NCI-H1092 treated with DMSO at 0.1 percent for 48 hours (cell line): ENCODE data around the gene TGFA.

Source experiments
- DNase-seq: peaks from one replicate; lab custom pipeline; 2025; lab: John Stamatoyannopoulos, UW

Gene TGFA

GRCh38 chr2:70523996-70524965 lies 29.3 kb downstream of the TGFA start:
- DNase-seq = no peak

DNA sequence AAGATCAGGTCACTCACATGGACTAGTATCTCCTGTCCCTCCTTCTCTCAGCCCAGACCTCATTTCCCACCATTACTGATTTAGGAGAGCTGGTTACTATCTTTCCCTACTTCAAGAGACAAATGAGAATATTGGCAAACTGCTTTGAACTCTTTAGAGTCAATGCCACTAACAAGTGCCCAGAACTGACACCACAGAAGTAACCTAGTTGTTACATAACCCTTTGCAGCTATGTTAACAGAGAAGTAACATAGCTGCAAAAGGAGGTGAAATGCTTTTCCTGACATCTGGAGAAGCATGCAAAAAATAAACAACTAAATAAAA lies 30.0 kb downstream of the TGFA start:
- DNase-seq = no peak

DNA sequence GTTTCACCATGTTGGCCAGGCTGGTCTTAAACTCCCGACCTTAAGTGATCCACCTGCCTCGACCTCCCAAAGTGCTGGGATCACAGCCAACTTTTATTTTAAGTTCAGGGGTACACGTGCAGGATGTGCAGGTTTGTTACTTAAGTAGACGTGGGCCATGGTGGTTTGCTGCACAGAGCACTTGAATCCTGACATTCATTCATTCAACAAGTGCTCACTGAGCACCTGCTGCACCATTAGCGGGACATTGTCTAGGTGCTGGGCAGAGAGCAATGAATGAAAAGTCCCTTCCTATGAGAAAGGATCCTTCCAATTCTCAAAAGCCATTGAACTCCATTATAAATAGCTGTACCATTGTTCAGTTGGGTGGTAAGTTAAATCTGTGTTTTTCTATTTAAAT lies 31.0 kb downstream of the TGFA start:
- no peak for DNase-seq

- no peak for DNase-seq
These were observed 32.8 kb downstream of the TGFA start for GRCh38 chr2:70520825-70521224.

GRCh38 chr2:70519453-70519852 lies 34.2 kb downstream of the TGFA start:
- DNase-seq = no peak

DNA sequence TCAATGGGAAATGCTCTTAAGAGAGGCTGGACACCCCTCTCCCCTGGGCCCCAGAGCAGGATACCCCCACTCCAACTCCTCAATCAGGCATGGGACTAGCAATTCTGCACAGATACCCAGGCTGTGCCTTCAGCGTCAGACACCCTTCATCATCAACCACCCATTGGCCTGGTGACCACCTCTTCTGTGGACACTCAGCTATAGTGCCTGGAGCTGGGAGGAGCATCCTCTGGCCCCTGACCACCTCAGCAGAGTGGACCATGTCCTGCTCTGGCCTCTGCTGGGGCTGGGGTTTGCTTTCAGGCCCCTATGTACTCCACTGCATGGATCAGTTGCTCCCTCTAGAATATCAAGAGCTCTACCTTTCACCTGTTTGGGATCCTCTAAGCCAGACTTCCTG lies 35.1 kb downstream of the TGFA start:
- no peak for DNase-seq

- DNase-seq = no peak
These were observed 35.8 kb downstream of the TGFA start for GRCh38 chr2:70517804-70518203.

- DNase-seq = no peak
These were observed 37.0 kb downstream of the TGFA start for GRCh38 chr2:70516596-70516995.

DNA sequence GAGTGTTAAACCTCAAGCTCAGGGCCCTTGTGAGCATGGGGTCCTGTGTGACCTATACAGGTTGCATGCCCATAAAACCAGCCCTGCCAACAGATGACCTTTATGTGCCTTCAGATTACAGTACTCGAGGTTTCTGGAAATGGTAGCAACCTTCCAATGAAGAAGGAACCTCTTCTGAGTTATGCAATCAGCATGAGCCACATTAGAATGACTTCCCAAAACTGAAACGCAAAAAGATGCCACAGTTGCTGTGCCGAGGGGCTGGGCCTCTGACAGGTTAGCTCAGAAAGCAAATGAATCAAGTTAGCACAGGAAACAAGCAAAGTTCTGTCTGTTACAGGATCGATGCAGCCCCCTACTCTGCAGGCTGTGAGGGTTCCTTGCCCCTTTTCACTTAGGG lies 37.7 kb downstream of the TGFA start:
- DNase-seq = no peak

DNA sequence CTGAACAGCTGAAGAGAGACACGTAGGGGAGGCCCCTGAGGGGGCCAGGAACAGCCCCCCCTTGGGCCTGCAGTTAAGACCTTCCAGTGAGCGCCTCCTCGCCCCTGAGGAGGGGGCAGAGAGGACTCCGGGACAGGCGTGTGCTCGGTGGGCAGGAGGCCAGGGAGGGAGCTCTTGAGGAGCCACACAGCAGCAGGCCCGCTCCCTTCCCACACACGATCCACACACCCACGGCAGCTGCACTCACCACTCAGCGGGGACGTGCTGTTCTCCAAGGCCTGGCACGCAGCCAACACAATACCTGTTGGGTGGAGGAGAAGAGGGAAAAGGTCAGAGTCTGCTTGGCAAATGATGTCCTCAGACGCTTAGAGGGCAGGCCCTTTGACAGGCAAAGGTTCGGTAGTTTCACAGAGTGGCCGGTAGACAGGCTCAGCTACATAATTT lies 39.0 kb downstream of the TGFA start:
- DNase-seq = peak; percentile 50

DNA sequence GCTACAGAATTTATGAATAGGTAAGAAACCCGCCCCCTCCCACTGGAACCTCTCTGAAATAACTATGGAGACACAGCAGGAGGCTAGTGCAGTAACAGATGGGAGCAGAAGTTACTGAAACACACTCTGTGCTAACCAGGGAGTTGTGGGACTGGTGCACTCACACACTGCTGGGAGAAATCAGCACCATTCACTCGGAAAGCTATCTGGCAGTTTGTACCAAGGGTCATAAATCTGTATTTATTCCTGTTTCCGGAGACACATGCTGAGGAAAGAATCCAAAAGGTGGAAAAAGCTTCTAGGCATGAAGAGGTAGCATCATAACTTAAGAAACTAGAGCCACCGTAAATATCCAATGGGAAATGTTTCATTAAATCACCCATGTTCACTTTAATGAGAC lies 39.9 kb downstream of the TGFA start:
- DNase-seq = peak; percentile 2

DNA sequence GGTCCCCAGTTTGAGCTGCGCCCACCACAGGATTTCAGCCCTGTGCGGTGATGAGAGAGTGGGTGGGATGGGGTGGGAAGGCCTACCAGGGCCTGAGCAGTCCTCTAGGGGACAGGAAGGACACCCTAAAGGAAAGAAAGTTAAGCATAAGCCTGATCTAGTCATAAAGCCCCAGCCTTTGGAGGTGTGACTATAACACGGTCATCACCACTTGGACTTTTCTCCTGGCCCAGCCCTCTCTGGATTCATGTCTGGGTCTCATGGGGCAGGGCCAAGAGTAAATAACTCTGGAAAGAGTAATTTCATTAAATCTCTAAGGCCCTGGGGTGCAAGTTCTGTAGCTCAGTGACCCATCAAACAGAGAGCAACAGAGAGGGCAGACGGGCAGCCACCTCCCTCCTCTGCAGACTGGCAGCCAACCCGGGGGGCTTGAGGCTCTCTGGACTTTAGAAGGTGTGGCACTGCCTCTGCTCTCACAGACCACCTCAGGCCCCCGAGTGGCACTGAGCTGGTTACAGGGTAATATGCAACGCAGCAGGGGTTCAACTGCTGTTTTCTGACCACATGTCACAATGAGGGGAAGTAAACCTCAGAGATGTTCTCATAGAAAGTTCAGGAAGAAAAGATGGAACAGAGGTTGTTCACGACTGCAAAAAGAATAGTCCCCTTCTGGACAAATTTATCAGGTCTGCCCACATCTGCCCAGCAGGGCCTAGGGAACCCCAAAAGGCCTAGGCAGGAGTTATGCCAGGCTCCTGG lies 41.5 kb downstream of the TGFA start:
- DNase-seq = no peak

GRCh38 chr2:70510313-70510712 lies 43.3 kb downstream of the TGFA start:
- no peak for DNase-seq

- no peak for DNase-seq
These were observed 44.1 kb downstream of the TGFA start for GRCh38 chr2:70509565-70509964.

- no peak for DNase-seq
These were observed 44.7 kb downstream of the TGFA start for GRCh38 chr2:70508711-70509462.

DNA sequence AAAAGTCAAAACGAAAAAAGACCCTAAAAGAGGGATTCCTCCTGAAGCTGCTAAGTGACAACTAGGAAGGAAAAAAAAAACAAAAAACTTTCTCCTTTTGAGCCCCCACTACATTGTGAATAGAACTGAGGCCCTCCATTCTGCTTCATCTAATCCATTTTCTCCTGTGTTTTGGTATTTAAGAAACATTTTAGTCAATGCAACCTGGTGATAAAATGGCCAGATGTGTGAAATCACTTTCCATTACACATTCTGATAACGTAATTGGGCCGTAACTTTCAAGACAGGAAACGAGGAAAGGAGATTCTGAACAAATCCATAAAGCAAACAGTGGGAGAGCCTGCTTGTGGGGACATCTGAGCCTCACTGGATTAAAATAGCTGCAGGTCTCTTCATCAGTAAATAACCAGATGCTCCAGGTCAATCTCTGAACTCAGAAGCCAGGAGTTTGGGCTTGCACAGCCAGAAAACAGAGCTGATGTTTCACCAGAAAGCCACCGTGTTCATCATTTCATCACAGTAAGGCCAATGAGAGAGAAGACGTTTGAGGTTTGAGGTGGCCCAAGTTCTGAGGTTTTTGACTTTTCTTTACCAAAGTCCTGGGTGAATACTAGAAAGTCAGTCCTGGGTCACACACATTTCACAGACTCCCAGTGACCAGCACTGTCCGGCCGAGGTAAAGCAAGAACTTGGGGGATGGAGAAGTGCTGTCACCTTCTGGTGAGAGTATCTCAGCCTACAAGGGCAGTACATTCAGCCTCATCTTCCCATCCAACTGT lies 47.8 kb downstream of the TGFA start:
- no peak for DNase-seq

DNA sequence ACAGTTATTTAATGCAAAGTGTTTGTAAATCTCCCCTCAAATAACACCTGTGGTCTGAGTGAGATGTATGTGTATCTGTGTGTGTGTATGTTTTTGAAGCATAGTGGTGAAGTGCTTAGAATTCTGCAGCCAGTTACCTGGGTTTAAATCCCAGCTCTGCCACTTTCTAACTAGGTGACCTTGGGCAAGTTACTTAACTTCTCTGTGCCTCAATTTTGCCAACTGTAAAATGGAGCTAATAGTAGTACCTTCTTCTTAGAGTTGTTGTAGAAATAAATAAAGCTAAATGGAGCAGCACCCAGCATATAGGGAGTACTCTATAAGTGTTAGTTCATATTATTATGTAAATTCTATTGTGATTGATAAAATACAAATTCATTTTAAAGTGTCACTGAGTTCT lies 48.9 kb downstream of the TGFA start:
- no peak for DNase-seq

GRCh38 chr2:70503896-70504295 lies 49.7 kb downstream of the TGFA start:
- DNase-seq = no peak

DNA sequence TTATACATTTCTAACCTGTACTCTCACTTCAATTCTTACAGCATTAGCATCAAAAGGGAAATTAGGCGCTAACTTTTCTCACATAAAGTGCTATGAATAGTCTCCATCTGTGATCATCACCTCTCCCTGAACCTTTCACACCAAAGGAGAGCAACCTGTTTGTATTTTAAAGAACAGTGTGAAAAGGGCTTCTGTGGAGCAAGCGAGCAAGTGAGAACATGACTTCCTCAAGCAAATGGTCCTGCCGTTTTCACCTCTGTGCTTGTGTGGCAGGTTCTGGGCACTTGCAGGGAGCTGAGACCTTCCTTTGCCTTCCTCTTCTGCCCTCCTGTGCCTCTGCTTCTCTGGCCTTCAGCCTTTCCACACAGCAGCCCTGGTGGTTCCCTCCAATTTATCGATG lies 51.9 kb downstream of the TGFA start:
- DNase-seq = no peak

DNA sequence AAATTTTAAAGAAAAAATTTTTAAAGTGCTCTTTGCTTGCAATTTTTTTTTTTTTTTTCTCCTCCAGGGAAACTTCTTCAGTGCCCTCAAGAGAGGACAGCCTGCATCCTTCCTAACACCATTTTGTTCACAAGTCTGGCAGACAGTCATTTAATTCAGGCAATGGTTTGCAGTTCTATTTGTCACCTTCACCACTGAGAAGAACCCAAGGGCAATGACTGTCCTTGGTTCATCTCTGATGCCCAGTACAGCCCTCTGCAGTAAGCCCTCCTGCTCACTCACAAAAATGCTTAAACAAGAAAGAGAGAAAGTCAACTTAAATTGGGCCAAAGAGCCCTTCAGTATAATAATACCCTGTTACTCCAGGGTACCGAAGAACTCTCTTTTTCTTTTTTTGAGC lies 52.4 kb downstream of the TGFA start:
- DNase-seq = no peak

GRCh38 chr2:70499253-70499652 lies 54.4 kb downstream of the TGFA start:
- DNase-seq = no peak

DNA sequence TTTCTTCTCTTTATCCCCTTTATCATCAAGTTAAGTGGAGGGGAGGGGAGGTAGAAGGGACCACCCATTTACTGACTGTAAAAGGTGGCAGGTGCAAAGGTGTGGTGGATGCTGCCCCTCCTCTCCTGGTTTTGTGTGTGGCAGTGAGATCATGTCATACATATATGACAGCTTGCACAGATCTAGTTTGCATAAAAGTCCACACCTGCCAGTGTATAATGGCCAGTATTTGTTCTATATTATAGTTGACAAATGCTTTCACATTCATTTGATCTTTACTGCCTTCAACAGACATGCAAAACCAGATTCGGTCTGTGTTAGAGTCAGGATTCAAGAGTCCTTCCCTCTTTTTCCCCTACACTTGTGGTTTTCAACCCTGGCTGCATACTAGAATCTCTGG lies 55.1 kb downstream of the TGFA start:
- no peak for DNase-seq
